Measurements from ENCODE around the gene KIAA1671. TPM values are rescaled to one million over a fixed set of nuclear protein-coding genes. Genes with fewer than 3 reads are reported as not detected.
A peak's percentile ranks its signal among the peaks of the same experiment; 100 is the strongest.

KIAA1671 gene
- total RNA-seq, 1 experiment from 2014 or later: 18.6 TPM

- CTCF ChIA-PET: no interaction called here
- POLR2A ChIA-PET (ENCODE audit: unreplicated experiment): interaction anchor here (0.6 kb wide), 1 partner anchor 36 kb away, joined by 3 read pairs; no protein-coding TSS in a partner anchor
- Histone ChIP-seq H3K79me2 (ENCODE audit: low read length) (no peaks in the 10 kb centered on the region), H3K27me3 (ENCODE audit: low read length) (no peaks in the 10 kb centered on the region), H3K4me2 (ENCODE audit: low read length) (no peak overlapping the region), H3K9ac (ENCODE audit: low read length) (no peak overlapping the region), H3K4me1 (ENCODE audit: insufficient read depth, low read length) (no peaks in the 10 kb centered on the region), H3K4me3 (ENCODE audit: low read length) (no peak overlapping the region), H3K9me3 (ENCODE audit: low read length) (no peaks in the 10 kb centered on the region), H4K20me1 (ENCODE audit: low read length) (no peaks in the 10 kb centered on the region), H2AFZ (ENCODE audit: low read length) (no peak overlapping the region), H3K9me2 (replicated peaks; ENCODE audit: low read length) (no peaks in the 10 kb centered on the region), H3K27ac (ENCODE audit: low read length) (no peak overlapping the region), H3K36me3 (ENCODE audit: low read depth, low read length) (no peaks in the 10 kb centered on the region), H3F3A (ENCODE audit: low read length, unreplicated experiment) (no peaks in the 10 kb centered on the region)
- TF ChIP-seq EZH2phosphoT487 (IDR thresholded peaks at IDR 0.05; ENCODE audit: borderline replicate concordance, low read length) (no peak), CTCF (conservative IDR thresholded peaks at IDR 0.05; ENCODE audit: low read depth, low read length) (no peak), EZH2 (IDR thresholded peaks at IDR 0.05; ENCODE audit: low read length, unreplicated experiment) (no peak)
- intact Hi-C loops (cut with micrococcal nuclease): no loop called here
- DNase-seq (no peak), ATAC-seq (no peak)
- no TSS peak for BruUV-seq (replicated peaks)
These were observed 137.8 kb downstream of the KIAA1671 start for GRCh38 chr22:25090225-25090890.

GRCh38 chr22:25091458-25091857 is 138.9 kb downstream of the KIAA1671 start:
- H3K4me2 ChIP-seq (ENCODE audit: low read length): no peak overlapping the region
- H3F3A ChIP-seq (ENCODE audit: low read length, unreplicated experiment): no peaks in the 10 kb centered on the region
- no peak for TF ChIP-seq EZH2 (IDR thresholded peaks at IDR 0.05; ENCODE audit: low read length, unreplicated experiment)
- TF ChIP-seq EZH2phosphoT487 (IDR thresholded peaks at IDR 0.05; ENCODE audit: borderline replicate concordance, low read length): no peak
- no peak for TF ChIP-seq CTCF (conservative IDR thresholded peaks at IDR 0.05; ENCODE audit: low read depth, low read length)
- H3K79me2 ChIP-seq (ENCODE audit: low read length): no peaks in the 10 kb centered on the region
- no peak overlapping the region for H3K4me3 ChIP-seq (ENCODE audit: low read length)
- H3K9me2 ChIP-seq (replicated peaks; ENCODE audit: low read length): no peaks in the 10 kb centered on the region
- H3K9me3 ChIP-seq (ENCODE audit: low read length): no peaks in the 10 kb centered on the region
- H3K27ac ChIP-seq (ENCODE audit: low read length): no peak overlapping the region
- BruUV-seq (replicated peaks): no TSS peak
- DNase-seq: no peak
- ChIA-PET POLR2A (ENCODE audit: unreplicated experiment) (no interaction called here), CTCF (no interaction called here)
- H3K27me3 ChIP-seq (ENCODE audit: low read length): no peaks in the 10 kb centered on the region
- no peak for ATAC-seq
- H2AFZ ChIP-seq (ENCODE audit: low read length): no peak overlapping the region
- H4K20me1 ChIP-seq (ENCODE audit: low read length): no peaks in the 10 kb centered on the region
- intact Hi-C loops (cut with micrococcal nuclease): no loop called here
- H3K9ac ChIP-seq (ENCODE audit: low read length): no peak overlapping the region
- no peaks in the 10 kb centered on the region for H3K4me1 ChIP-seq (ENCODE audit: insufficient read depth, low read length)
- H3K36me3 ChIP-seq (ENCODE audit: low read depth, low read length): no peaks in the 10 kb centered on the region

- TF ChIP-seq EZH2phosphoT487 (IDR thresholded peaks at IDR 0.05; ENCODE audit: borderline replicate concordance, low read length): no peak
- no peak for TF ChIP-seq CTCF (conservative IDR thresholded peaks at IDR 0.05; ENCODE audit: low read depth, low read length)
- TF ChIP-seq EZH2 (IDR thresholded peaks at IDR 0.05; ENCODE audit: low read length, unreplicated experiment): no peak
- Histone ChIP-seq H3K9ac (ENCODE audit: low read length) (no peak overlapping the region), H2AFZ (ENCODE audit: low read length) (no peak overlapping the region), H3K27ac (ENCODE audit: low read length) (no peak overlapping the region), H3K9me3 (ENCODE audit: low read length) (no peaks in the 10 kb centered on the region), H3F3A (ENCODE audit: low read length, unreplicated experiment) (no peaks in the 10 kb centered on the region), H3K4me1 (ENCODE audit: insufficient read depth, low read length) (no peaks in the 10 kb centered on the region), H3K36me3 (ENCODE audit: low read depth, low read length) (no peaks in the 10 kb centered on the region), H3K4me2 (ENCODE audit: low read length) (no peak overlapping the region), H3K79me2 (ENCODE audit: low read length) (no peaks in the 10 kb centered on the region), H3K4me3 (ENCODE audit: low read length) (no peak overlapping the region), H4K20me1 (ENCODE audit: low read length) (no peaks in the 10 kb centered on the region), H3K27me3 (ENCODE audit: low read length) (no peaks in the 10 kb centered on the region), H3K9me2 (replicated peaks; ENCODE audit: low read length) (no peaks in the 10 kb centered on the region)
- no peak for ATAC-seq
- BruUV-seq (replicated peaks): TSS peak; percentile 6
- ChIA-PET POLR2A (ENCODE audit: unreplicated experiment) (no interaction called here), CTCF (no interaction called here)
- no peak for DNase-seq
- intact Hi-C loops (cut with micrococcal nuclease): no loop called here
These were observed 139.6 kb downstream of the KIAA1671 start for GRCh38 chr22:25092119-25092518.
